Lower leg skin (tissue), 3 donors: ENCODE data around the gene OXSR1.
"Not testable (repeated sequence)": the region's sequence is repeated elsewhere in the genome, so short reads cannot be mapped to it uniquely, and the experiment has no call there.

Experiments
- POLR2A ChIP-seq, 2 donors: fragments of 450-650 bp; IDR thresholded peaks; one replicate each; pipeline ENCODE4 v1.6.1; 2016 to 2017; ENCODE audit warnings: antibody characterized with exemption in 2 of 2, mild to moderate bottlenecking in 1 of 2, moderate library complexity in 1 of 2
- TF ChIP-seq, protein P1 (sequence below), 3 donors: fragments of 450-650 bp; IDR thresholded peaks; one replicate each; pipeline ENCODE4 v1.5.1; 2016; ENCODE audit warnings: antibody characterized with exemption in 3 of 3, mild to moderate bottlenecking in 3 of 3, moderate library complexity in 2 of 3

DNA sequence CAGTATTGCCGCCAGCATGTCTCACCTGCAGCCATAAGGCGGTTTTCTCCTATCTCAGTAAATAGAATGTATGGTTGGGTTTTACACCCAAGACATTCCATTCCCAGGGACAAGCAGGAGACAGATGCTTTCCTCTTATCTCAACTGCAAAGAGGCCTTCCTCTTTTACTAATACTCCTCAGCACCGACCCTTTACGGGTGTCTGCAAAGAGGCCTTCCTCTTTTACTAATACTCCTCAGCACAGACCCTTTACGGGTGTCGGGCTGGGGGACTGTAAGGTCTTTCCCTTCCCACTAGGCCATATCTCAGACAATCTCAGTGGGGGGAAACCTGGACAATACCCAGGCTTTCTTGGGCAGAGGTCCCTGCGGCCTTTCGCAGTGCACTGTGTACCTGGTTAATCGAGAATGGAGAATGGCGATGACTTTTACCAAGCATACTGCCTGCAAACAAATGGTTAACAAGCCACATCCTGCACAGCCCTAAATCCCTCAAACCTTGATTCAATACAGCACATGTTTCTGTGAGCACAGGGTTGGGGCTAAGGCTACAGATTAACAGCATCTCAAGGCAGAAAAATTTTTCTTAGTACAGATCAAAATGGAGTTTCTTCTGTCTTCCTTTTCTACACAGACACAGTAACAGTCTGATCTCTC lies 29.6 kb upstream of the OXSR1 start:
- TF ChIP-seq, protein P1, sequence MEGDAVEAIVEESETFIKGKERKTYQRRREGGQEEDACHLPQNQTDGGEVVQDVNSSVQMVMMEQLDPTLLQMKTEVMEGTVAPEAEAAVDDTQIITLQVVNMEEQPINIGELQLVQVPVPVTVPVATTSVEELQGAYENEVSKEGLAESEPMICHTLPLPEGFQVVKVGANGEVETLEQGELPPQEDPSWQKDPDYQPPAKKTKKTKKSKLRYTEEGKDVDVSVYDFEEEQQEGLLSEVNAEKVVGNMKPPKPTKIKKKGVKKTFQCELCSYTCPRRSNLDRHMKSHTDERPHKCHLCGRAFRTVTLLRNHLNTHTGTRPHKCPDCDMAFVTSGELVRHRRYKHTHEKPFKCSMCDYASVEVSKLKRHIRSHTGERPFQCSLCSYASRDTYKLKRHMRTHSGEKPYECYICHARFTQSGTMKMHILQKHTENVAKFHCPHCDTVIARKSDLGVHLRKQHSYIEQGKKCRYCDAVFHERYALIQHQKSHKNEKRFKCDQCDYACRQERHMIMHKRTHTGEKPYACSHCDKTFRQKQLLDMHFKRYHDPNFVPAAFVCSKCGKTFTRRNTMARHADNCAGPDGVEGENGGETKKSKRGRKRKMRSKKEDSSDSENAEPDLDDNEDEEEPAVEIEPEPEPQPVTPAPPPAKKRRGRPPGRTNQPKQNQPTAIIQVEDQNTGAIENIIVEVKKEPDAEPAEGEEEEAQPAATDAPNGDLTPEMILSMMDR (IDR thresholded peaks at IDR 0.05): not testable (repeated sequence)
- not testable (repeated sequence) for TF ChIP-seq POLR2A (IDR thresholded peaks at IDR 0.05)
